ENCODE measurements around the gene PRDM16.

DNA sequence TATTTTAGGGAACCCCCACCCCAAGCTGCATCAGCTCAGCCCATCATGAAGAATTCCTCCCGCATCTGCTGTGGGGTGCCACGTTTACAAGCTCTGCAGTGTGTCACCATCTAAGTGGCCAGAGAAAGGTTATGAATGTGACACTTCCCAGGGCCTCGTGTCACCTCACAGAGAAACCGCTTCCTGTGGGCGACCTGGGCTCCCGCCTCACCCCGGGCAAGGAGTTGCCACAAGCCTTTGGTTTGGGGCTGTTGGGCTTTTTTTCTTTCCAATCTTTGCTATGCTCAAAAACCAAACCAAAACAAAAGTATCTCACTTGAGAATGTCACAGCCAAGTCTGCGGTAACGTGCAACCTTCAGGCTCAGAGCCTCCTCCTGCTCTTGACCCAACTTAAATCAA lies 303.3 kb downstream of the PRDM16 start:
- TF ChIP-seq, protein P1, sequence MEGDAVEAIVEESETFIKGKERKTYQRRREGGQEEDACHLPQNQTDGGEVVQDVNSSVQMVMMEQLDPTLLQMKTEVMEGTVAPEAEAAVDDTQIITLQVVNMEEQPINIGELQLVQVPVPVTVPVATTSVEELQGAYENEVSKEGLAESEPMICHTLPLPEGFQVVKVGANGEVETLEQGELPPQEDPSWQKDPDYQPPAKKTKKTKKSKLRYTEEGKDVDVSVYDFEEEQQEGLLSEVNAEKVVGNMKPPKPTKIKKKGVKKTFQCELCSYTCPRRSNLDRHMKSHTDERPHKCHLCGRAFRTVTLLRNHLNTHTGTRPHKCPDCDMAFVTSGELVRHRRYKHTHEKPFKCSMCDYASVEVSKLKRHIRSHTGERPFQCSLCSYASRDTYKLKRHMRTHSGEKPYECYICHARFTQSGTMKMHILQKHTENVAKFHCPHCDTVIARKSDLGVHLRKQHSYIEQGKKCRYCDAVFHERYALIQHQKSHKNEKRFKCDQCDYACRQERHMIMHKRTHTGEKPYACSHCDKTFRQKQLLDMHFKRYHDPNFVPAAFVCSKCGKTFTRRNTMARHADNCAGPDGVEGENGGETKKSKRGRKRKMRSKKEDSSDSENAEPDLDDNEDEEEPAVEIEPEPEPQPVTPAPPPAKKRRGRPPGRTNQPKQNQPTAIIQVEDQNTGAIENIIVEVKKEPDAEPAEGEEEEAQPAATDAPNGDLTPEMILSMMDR (IDR thresholded peaks at IDR 0.05; ENCODE audit: low read depth, low read length) = no peak
- TF ChIP-seq MYC (IDR thresholded peaks at IDR 0.05; ENCODE audit: low read depth, low read length) = no peak
